ENCODE measurements around the gene MT2A.

- peak in 1 of 7 experiments; percentile 9 for TF ChIP-seq CTCF (IDR thresholded peaks at IDR 0.05)
- no peak for TF ChIP-seq POLR2A (IDR thresholded peaks at IDR 0.05)
These were observed 50.0 kb downstream of the MT2A start for GRCh38 chr16:56658327-56658875.
